ENCODE data around the gene COL5A3. TPM values are rescaled to one million over a fixed set of nuclear protein-coding genes. Genes with fewer than 3 reads are reported as not detected.

COL5A3 gene
- total and polyA plus RNA-seq, 10 donors = 0.51 to 4.8 (median 1.0) TPM

DNA sequence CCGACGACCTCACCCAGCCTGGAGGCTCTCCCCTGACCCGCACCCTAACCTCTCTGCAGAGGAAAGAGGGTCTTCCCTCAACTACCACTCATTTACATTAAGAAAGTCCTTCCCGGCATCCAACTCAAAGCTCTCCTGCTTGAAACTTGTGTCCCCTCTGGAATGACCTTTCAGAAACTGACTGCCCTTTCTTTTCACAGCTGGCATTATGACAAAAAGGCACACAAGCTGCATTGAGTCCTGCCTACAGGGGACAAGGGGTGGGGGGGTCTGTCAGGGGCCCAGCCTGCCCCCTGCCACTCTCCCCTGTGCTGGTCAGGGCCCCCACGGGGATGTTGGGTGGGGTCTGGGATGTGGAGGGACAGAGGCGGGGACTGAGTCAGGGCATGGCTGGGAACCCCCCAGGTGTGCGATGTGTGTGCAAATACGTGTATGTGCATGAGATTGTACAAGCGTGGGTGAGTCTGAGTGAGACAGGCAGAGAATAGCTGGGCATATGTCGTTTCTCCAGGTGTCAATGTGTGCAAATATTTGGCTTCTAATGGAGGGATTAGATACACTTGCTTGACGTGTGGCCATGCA is 2.0 kb downstream of the COL5A3 start:
- no peak overlapping the region for H3K27ac ChIP-seq
- DNase-seq = no peak
- 45 to 57% (median 49%) methylated on average over 8 to 11 of the region's 11 CpGs for WGBS, 5 donors
- peaks cover 0 to 99% (median 31%) of the 10 kb centered on the region in 7 donors for H3K27me3 ChIP-seq (replicated peaks in 1 of 7)
- H3K4me1 ChIP-seq = peaks cover 0 to 29% (median 9%) of the 10 kb centered on the region in 6 donors
- H3K36me3 ChIP-seq = no peaks in the 10 kb centered on the region
- no peaks in the 10 kb centered on the region for H3K9me3 ChIP-seq
- intact Hi-C loops (cut with DNase I; ENCODE audit: low total_unique reads) = no loop called here
- no peak overlapping the region for H3K4me3 ChIP-seq
- no peak for TF ChIP-seq POLR2A (IDR thresholded peaks at IDR 0.05)
- no peak for TF ChIP-seq POLR2AphosphoS5 (IDR thresholded peaks at IDR 0.05)
- TF ChIP-seq, protein P1, sequence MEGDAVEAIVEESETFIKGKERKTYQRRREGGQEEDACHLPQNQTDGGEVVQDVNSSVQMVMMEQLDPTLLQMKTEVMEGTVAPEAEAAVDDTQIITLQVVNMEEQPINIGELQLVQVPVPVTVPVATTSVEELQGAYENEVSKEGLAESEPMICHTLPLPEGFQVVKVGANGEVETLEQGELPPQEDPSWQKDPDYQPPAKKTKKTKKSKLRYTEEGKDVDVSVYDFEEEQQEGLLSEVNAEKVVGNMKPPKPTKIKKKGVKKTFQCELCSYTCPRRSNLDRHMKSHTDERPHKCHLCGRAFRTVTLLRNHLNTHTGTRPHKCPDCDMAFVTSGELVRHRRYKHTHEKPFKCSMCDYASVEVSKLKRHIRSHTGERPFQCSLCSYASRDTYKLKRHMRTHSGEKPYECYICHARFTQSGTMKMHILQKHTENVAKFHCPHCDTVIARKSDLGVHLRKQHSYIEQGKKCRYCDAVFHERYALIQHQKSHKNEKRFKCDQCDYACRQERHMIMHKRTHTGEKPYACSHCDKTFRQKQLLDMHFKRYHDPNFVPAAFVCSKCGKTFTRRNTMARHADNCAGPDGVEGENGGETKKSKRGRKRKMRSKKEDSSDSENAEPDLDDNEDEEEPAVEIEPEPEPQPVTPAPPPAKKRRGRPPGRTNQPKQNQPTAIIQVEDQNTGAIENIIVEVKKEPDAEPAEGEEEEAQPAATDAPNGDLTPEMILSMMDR (IDR thresholded peaks at IDR 0.05 in 8 of 11, conservative IDR thresholded peaks at IDR 0.05 in 3 of 11) = no peak

DNA sequence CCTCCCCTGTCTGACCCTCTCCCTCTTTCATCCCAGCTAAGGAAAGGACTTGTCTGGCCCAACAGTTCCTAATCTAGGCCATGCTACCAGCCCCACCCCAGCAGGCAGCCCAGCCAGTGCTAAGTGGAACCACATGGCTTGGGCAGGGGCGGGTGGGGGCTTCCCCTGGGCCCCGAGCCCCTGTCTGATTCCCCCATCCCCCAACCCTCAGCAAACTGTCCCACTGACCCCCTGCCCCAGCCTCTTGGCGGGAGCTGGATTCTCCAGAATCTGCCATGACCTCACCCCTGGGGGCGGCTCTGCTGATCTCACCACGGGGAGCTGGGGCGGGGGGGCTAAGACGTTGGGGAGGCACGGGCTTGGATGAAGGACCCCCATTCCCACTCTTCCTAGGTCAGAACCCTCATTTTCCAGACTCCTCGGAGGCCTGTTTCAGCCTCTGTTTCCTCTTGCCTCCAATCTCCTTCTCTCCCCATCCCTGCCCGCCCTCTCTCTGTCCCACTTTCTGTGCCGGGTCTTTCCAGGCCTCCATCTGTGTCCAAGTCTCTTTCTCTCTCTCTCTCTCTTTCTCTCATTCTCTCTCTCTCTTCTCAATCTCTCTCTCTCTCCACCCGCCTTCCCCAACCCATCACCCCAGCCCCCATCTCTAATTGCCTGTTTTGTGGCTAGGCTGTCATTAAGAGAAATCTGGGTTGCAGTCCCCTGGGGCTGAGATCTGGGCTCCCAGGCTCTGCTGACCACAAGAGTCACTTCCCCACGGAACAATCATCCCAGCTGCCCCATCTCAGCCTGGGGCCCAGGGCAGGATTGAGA is 2.7 kb downstream of the COL5A3 start:
- H3K4me1 ChIP-seq = peaks cover 0 to 29% (median 9%) of the 10 kb centered on the region in 6 donors
- H3K4me3 ChIP-seq = no peak overlapping the region
- DNase-seq = no peak
- no peak for TF ChIP-seq POLR2A (IDR thresholded peaks at IDR 0.05)
- TF ChIP-seq POLR2AphosphoS5 (IDR thresholded peaks at IDR 0.05) = no peak
- TF ChIP-seq, protein P1 (IDR thresholded peaks at IDR 0.05 in 8 of 11, conservative IDR thresholded peaks at IDR 0.05 in 3 of 11) = no peak
- H3K9me3 ChIP-seq = no peaks in the 10 kb centered on the region
- 27 to 52% (median 43%) methylated on average over 12 to 13 of the region's 13 CpGs for WGBS, 5 donors
- intact Hi-C loops (cut with DNase I; ENCODE audit: low total_unique reads) = no loop called here
- no peaks in the 10 kb centered on the region for H3K36me3 ChIP-seq
- H3K27me3 ChIP-seq (replicated peaks in 1 of 7) = peaks cover 0 to 99% (median 31%) of the 10 kb centered on the region in 7 donors
- no peak overlapping the region for H3K27ac ChIP-seq

DNA sequence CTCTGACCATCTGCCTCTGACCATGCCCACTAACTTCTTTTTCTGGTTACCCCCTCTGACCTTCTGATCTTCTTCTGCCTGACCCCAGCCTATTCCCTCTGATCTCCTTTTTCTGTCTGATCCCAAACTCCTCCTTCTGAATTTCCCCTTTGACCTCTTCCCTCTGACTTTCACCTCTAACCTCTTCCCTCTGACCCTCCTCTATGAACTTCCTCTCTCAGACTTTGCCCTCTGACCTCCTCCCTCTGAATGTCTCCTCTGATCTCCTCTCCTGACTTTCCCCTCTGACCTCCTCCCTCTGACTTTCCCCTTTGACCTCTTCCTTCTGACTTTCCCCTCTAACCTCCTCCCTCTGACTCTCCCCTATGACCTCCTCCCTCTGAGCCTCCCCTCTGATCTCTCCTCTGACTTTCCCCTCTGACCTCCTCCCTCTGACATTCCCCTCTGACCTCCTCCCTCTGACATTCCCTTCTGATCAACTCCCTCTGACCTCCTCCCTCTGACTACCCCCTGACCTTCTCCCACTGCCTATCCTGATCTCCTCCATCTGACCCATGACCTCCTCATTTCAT is 3.5 kb downstream of the COL5A3 start:
- Histone ChIP-seq H3K4me3 (no peak overlapping the region), H3K4me1 (peaks cover 0 to 29% (median 9%) of the 10 kb centered on the region in 6 donors), H3K27ac (no peak overlapping the region), H3K36me3 (no peaks in the 10 kb centered on the region), H3K27me3 (replicated peaks in 1 of 7) (peaks cover 0 to 99% (median 31%) of the 10 kb centered on the region in 7 donors), H3K9me3 (no peaks in the 10 kb centered on the region)
- TF ChIP-seq POLR2AphosphoS5 (IDR thresholded peaks at IDR 0.05) (no peak), POLR2A (IDR thresholded peaks at IDR 0.05) (no peak)
- TF ChIP-seq, protein P1 (IDR thresholded peaks at IDR 0.05 in 8 of 11, conservative IDR thresholded peaks at IDR 0.05 in 3 of 11) = no peak
- intact Hi-C loops (cut with DNase I; ENCODE audit: low total_unique reads) = no loop called here
- DNase-seq = no peak

DNA sequence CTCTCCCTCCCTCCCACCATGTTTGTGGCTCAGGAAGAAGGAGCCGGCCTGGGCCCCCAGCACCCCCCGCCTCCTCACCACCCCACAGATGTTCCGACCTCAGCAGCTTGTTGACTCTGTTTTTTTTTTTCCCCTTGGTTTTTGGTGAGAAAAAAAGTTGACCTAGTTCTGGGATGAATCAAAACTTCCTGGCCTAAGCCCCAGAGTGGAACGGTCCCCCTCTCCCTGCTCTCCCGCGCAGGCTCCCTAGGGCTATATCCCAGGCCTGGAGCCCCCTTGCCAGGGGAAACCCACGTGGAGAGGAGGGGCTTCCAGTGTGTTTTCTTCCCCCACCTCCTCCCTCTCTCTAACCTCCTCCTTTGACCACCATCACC is 4.0 kb downstream of the COL5A3 start:
- no peak overlapping the region for H3K4me3 ChIP-seq
- 24 to 39% (median 36%) methylated on average over 7 of the region's 7 CpGs for WGBS, 5 donors
- no peak overlapping the region for H3K27ac ChIP-seq
- DNase-seq = no peak
- H3K4me1 ChIP-seq = peaks cover 0 to 29% (median 9%) of the 10 kb centered on the region in 6 donors
- no peaks in the 10 kb centered on the region for H3K36me3 ChIP-seq
- no peaks in the 10 kb centered on the region for H3K9me3 ChIP-seq
- peaks cover 0 to 99% (median 28%) of the 10 kb centered on the region in 7 donors for H3K27me3 ChIP-seq (replicated peaks in 1 of 7)
- TF ChIP-seq POLR2A (IDR thresholded peaks at IDR 0.05) (no peak), POLR2AphosphoS5 (IDR thresholded peaks at IDR 0.05) (no peak)
- TF ChIP-seq, protein P1 (IDR thresholded peaks at IDR 0.05 in 8 of 11, conservative IDR thresholded peaks at IDR 0.05 in 3 of 11) = no peak
- intact Hi-C loops (cut with DNase I; ENCODE audit: low total_unique reads) = no loop called here

All from spleen (tissue), 11 donors.